Muscle of leg (tissue), 11 donors: Measurements from ENCODE around the gene RABL6. TPM values are rescaled to one million over a fixed set of nuclear protein-coding genes. Genes with fewer than 3 reads are reported as not detected.
A peak's percentile ranks its signal among the peaks of the same experiment; 100 is the strongest.
"Not testable (repeated sequence)": the region's sequence is repeated elsewhere in the genome, so short reads cannot be mapped to it uniquely, and the experiment has no call there.

Experiments
- DNase-seq: peaks from one replicate; pipeline ENCODE4 v3.0.0; 2013
- H3K27ac ChIP-seq: one replicate; pipeline ENCODE4 v1.5.1; 2013; ENCODE audit warnings: mild to moderate bottlenecking, low read length, control low read depth
- H3K27me3 ChIP-seq: one replicate; pipeline ENCODE4 v1.6.1; 2013; ENCODE audit warnings: low read length; ENCODE audit not compliant: control insufficient read depth, insufficient read depth
- H3K36me3 ChIP-seq: one replicate; pipeline ENCODE4 v1.6.1; 2013; ENCODE audit warnings: low read length; ENCODE audit not compliant: control insufficient read depth, insufficient read depth
- H3K4me1 ChIP-seq: one replicate; pipeline ENCODE4 v1.6.1; 2013; ENCODE audit warnings: low read length; ENCODE audit not compliant: control insufficient read depth, insufficient read depth
- H3K4me3 ChIP-seq: one replicate; pipeline ENCODE4 v1.5.1; 2013; ENCODE audit warnings: low read length, control low read depth
- H3K9me3 ChIP-seq: replicated peaks from 2 replicates; pipeline ENCODE4 v1.6.1; 2013; ENCODE audit warnings: low read depth, low read length; ENCODE audit not compliant: control insufficient read depth
- WGBS: methylation state at CpG from one replicate; pipeline ENCODE4 v1.1.5; 2013; ENCODE audit warnings: missing lambda C conversion rate; ENCODE audit not compliant: insufficient coverage; 5-methylcytosine and 5-hydroxymethylcytosine counted together
- polyA plus RNA-seq, 8 donors: library from polyadenylated mRNA; unstranded; fragments of 120-200 nt; gene quantifications; one replicate each; pipeline versions ENCODE4 v1.2.1 to v1.2.3, GENCODE V29; 2013; ENCODE audit warnings: inconsistent platforms in 1 of 8, low replicate concordance in 1 of 8; ENCODE audit not compliant: insufficient read length in 8 of 8, insufficient read depth in 1 of 8
- total RNA-seq: library from RNA; stranded (reverse); fragments of 120-200 nt; gene quantifications from one replicate; pipeline ENCODE4 v1.2.4, GENCODE V29; 2013

RABL6 gene
- total and polyA plus RNA-seq, 9 donors, result 37.6 to 66.0 (median 60.8) TPM

DNA sequence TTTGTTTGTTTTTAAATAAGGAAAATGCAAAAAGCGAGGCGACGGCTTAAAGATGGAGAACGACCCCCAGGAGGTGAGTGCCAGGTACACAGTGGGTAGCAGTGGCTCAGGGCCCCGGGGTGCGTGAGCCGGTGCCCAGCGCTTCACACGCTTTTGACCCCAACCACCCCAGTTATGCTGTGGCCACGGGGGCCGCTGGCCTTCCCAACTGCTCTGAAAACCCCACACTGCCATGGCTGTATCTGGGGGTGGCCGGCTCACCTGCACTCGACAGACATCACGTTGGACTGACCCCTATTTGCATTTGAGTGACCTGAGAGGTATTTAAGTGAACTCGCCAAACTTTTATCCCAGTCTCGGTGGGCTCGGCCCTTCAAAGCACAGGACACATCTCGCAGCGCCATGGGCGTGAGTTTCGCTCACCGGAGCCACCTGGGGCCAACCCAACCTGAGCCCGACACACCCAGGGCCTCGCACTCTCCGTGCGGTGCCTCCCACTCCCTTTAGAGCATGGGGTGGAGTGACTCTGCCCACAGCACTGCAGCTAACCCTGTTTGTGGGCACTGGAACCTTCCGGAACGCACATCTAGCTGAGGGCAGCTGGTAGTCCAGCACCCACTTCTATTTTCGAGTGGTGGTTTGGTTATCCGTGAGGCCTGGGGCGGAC lies 20.9 kb downstream of the RABL6 start:
- 93% methylated on average over 30 of the region's 31 CpGs for WGBS
- H3K27me3 ChIP-seq, result no peaks in the 10 kb centered on the region
- no peaks in the 10 kb centered on the region for H3K9me3 ChIP-seq
- DNase-seq, result peak; percentile 6
- peaks cover 83% of the 10 kb centered on the region for H3K36me3 ChIP-seq
- peaks cover 14% of the 10 kb centered on the region for H3K4me1 ChIP-seq
- no peak overlapping the region for H3K27ac ChIP-seq
- H3K4me3 ChIP-seq, result no peak overlapping the region

GRCh38 chr9:136829412-136829811 lies 21.7 kb downstream of the RABL6 start:
- peaks cover 14% of the 10 kb centered on the region for H3K4me1 ChIP-seq
- no peak overlapping the region for H3K27ac ChIP-seq
- no peak for DNase-seq
- H3K9me3 ChIP-seq, result no peaks in the 10 kb centered on the region
- no peak overlapping the region for H3K4me3 ChIP-seq
- WGBS, result 87% methylated on average over 14 of the region's 14 CpGs
- peaks cover 79% of the 10 kb centered on the region for H3K36me3 ChIP-seq
- no peaks in the 10 kb centered on the region for H3K27me3 ChIP-seq

DNA sequence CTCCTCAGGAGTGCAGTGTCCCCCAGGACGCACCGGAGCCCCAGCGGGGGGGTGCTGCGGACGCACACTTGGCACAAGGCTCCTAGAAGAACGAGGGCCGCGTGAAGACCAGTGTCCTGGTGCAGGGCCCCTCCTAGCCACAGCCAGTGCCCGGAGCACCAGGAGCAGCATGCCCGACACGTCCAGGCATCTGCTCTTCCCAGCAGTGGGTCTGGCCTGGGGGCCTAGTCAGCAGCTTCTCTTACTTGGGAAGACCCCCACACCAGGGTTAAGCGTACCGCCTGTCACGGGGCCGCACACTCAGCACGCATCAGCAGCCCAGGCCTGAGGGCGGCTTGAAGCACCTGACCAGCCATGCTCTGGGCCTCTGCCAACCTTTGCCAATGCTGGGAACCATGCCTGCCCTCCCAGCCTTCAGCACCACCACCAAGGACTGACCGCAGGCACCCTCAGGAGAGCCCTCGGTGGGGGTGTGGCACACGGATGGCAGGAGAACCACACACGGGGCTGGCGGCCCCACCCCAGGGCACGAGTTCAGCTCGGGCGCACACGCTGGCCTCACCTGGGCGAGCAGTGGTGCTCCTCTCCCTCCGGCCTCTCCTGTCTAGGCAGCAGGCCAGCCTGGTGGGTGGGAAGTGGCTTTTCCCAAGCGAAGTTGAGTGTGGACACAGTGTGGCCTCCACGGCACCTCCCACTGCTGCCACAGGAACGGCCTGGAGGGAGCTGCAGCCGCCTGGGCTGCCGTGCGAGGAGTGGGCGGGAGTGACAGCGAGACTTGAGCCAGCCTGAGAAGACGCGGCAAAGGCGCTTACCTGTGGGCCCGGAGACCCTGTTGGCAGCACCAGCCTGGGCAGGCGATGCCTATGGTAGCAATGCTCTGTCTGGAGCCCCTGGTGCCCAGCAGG lies 22.5 kb downstream of the RABL6 start:
- Histone ChIP-seq H3K4me1 (peaks cover 8% of the 10 kb centered on the region), H3K27me3 (no peaks in the 10 kb centered on the region), H3K36me3 (peaks cover 75% of the 10 kb centered on the region), H3K9me3 (no peaks in the 10 kb centered on the region), H3K4me3 (no peak overlapping the region), H3K27ac (no peak overlapping the region)
- DNase-seq, result peak; percentile 7
- 89% methylated on average over 41 of the region's 41 CpGs for WGBS

DNA sequence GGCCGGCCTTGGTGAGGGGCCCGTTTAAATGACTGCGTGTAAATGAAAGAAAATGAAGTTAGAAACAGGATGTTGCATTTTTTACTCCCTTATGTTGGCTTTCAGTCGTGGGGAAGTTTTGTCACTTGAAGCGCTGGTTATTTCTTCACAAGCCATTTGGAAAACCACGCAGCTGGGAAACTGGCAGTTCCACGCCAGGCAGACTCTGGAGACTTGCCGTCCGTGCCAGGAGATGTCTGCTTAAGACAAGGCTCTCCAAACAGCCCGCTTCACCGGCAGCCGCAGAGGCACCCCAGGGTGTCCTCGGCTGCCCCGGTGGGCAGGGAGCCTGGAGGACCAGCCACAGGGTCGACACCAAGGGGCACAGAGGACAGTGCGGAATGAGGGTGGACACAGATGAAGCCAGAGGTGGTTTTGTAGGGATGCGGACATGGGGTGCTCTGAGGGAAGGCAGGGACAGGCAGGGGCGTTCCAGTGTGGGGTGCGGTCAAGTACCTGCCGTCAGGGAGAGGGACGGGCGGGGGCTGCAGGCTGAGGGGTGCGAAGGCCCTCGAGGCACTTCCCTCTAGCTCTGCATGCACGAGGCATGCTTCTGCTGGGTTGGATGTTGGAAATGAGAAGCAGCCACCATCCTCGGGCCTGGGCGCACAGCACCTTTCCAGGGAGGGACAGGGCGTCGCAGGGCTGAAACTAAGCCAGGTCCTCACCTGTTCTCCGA lies 23.4 kb downstream of the RABL6 start:
- peaks cover 74% of the 10 kb centered on the region for H3K36me3 ChIP-seq
- peak; percentile 4 for DNase-seq
- H3K27me3 ChIP-seq, result no peaks in the 10 kb centered on the region
- H3K27ac ChIP-seq, result no peak overlapping the region
- 90% methylated on average over 30 of the region's 30 CpGs for WGBS
- no peak overlapping the region for H3K4me3 ChIP-seq
- H3K4me1 ChIP-seq, result peaks cover 6% of the 10 kb centered on the region
- no peaks in the 10 kb centered on the region for H3K9me3 ChIP-seq

GRCh38 chr9:136831720-136832104 lies 24.0 kb downstream of the RABL6 start:
- no peaks in the 10 kb centered on the region for H3K9me3 ChIP-seq
- 85% methylated on average over 23 of the region's 23 CpGs for WGBS
- H3K36me3 ChIP-seq, result peaks cover 74% of the 10 kb centered on the region

DNA sequence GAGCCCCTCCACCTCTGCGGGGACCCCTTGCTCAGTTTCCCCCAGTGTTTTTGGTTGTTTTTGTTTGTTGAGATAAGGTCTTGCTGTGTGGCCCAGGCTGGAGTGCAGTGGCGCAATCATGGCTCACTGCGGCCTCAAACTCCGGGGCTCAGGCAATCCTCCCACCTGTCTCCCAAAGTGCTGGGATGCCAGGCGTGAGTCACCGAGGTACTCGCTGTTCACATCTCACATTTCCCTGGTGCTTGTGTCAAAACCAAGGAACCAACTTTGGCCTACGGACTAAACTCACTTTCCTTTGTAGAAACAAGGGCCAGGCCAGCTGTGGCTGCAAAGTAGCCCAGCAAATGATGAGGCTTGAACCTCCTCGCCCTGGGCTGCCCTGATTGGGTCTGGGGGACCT lies 24.8 kb downstream of the RABL6 start:
- peaks cover 10% of the 10 kb centered on the region for H3K4me1 ChIP-seq
- H3K27me3 ChIP-seq, result no peaks in the 10 kb centered on the region
- peaks cover 66% of the 10 kb centered on the region for H3K36me3 ChIP-seq
- no peak for DNase-seq
- H3K9me3 ChIP-seq, result no peaks in the 10 kb centered on the region
- no peak overlapping the region for H3K27ac ChIP-seq
- 84% methylated on average over 7 of the region's 9 CpGs for WGBS
- H3K4me3 ChIP-seq, result no peak overlapping the region

More at GRCh38 chr9:136831720-136832104, 24.0 kb downstream of the RABL6 start:
- peaks cover 10% of the 10 kb centered on the region for H3K4me1 ChIP-seq
- no peak overlapping the region for H3K4me3 ChIP-seq
- DNase-seq, result no peak
- no peak overlapping the region for H3K27ac ChIP-seq
- H3K27me3 ChIP-seq, result no peaks in the 10 kb centered on the region

DNA sequence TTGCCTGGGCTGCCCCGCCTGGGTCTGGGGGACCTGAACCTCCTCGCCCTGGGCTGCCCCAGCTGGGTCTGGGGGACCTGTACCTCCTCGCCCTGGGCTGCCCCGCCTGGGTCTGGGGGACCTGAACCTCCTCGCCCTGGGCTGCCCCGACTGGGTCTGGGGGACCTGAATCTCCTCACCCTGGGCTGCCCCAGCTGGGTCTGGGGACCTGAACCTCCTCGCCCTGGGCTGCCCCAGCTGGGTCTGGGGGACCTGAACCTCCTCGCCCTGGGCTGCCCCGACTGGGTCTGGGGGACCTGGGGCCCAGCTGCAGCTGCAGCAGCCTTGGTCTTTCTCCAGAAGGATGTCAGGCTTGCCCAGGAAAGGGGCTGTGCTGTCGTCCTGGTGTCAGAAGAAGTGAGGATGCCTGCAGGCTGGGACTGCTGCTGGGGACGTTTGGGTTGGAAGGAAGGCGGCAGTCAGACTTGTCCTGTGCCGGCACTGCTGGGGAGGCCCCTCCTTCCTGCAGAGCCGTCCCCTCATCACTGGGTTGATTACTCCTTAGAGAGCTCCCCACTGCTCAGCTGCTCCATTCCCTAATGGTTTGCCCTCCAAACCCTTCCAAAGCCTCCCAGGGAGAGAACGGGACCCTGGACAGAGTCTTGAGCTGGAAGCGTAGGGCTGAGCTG lies 25.8 kb downstream of the RABL6 start:
- H3K9me3 ChIP-seq, H3K27me3 ChIP-seq, H3K4me3 ChIP-seq, H3K27ac ChIP-seq: not testable (repeated sequence)
- peak; percentile 5 for DNase-seq
- Histone ChIP-seq H3K4me1 (peaks cover 13% of the 10 kb centered on the region), H3K36me3 (peaks cover 65% of the 10 kb centered on the region)
- WGBS, result 83% methylated on average over 12 of the region's 16 CpGs

- no peaks in the 10 kb centered on the region for H3K9me3 ChIP-seq
- H3K36me3 ChIP-seq, result peaks cover 59% of the 10 kb centered on the region
- H3K4me1 ChIP-seq, result peaks cover 23% of the 10 kb centered on the region
- no peaks in the 10 kb centered on the region for H3K27me3 ChIP-seq
- H3K4me3 ChIP-seq, result no peak overlapping the region
- H3K27ac ChIP-seq, result no peak overlapping the region
- DNase-seq, result peak; percentile 12
- 81% methylated on average over 36 of the region's 36 CpGs for WGBS
Observed at GRCh38 chr9:136835162-136835931, 27.6 kb downstream of the RABL6 start.
